Thoracic aorta (tissue), 2 donors: ENCODE data around the gene BEND6. TPM values are rescaled to one million over a fixed set of nuclear protein-coding genes. Genes with fewer than 3 reads are reported as not detected.

ENCODE experiments used
- ATAC-seq: fragments of 150-250 bp; one replicate; pipeline ENCODE4 v1.8.0; 2017; ENCODE audit warnings: low read depth; ENCODE audit not compliant: insufficient number of reproducible peaks, low FRiP score
- DNase-seq: peaks from one replicate; pipeline ENCODE4 v3.0.0-alpha.2; 2020; ENCODE audit warnings: low spot score
- H3K27ac ChIP-seq, 2 donors: fragments of 200-600 bp; sonication (generic); 1 replicate in 1 of 2; 2 replicates in 1 of 2; pipeline ENCODE4 v1.5.1; 2016; ENCODE audit warnings: mild to moderate bottlenecking in 2 of 2, moderate library complexity in 2 of 2
- H3K27me3 ChIP-seq: fragments of 200-600 bp; sonication (generic); replicated peaks from 2 replicates; pipeline ENCODE4 v1.6.0; 2016; ENCODE audit warnings: mild to moderate bottlenecking; ENCODE audit not compliant: insufficient read depth
- H3K36me3 ChIP-seq: fragments of 200-600 bp; sonication (generic); one replicate; pipeline ENCODE4 v1.5.1; 2016
- H3K4me1 ChIP-seq, 2 donors: fragments of 200-600 bp; sonication (generic); 1 replicate in 1 of 2; 2 replicates in 1 of 2; pipeline versions ENCODE4 v1.5.1 to v1.6.0; 2016; ENCODE audit warnings: low read depth in 2 of 2, mild to moderate bottlenecking in 1 of 2; ENCODE audit not compliant: control insufficient read depth in 1 of 2
- H3K4me3 ChIP-seq: fragments of 200-600 bp; sonication (generic); 2 replicates; pipeline ENCODE4 v1.5.1; 2016; ENCODE audit warnings: mild to moderate bottlenecking
- H3K9me3 ChIP-seq: fragments of 200-600 bp; sonication (generic); 2 replicates; pipeline ENCODE4 v1.5.1; 2016
- CTCF ChIP-seq: fragments of 200-600 bp; sonication (generic); IDR thresholded peaks from one replicate; pipeline ENCODE4 v1.5.1; 2019; ENCODE audit warnings: antibody characterized with exemption
- total RNA-seq, 2 donors: library from RNA; depleted of rRNA; stranded (reverse); fragments of >200 nt; gene quantifications; one replicate each; pipeline versions ENCODE4 v1.1.0 to v1.2.3, GENCODE V29; 2016

BEND6 gene
- total RNA-seq, 2 donors from 2014 or later, result 0.21 to 0.27 TPM

GRCh38 chr6:56922645-56923044 lies 32.3 kb upstream of the BEND6 start:
- Histone ChIP-seq H3K4me3 (no peak overlapping the region), H3K36me3 (no peaks in the 10 kb centered on the region), H3K27me3 (no peaks in the 10 kb centered on the region), H3K4me1 (peaks cover 0 to 7% of the 10 kb centered on the region in 2 donors), H3K27ac (no peak overlapping the region), H3K9me3 (no peaks in the 10 kb centered on the region)
- TF ChIP-seq CTCF, result no peak
- DNase-seq (no peak), ATAC-seq (no peak)

- no peak for ATAC-seq
- Histone ChIP-seq H3K4me3 (no peak overlapping the region), H3K36me3 (no peaks in the 10 kb centered on the region), H3K4me1 (peaks cover 0 to 7% of the 10 kb centered on the region in 2 donors), H3K27me3 (no peaks in the 10 kb centered on the region), H3K27ac (no peak overlapping the region), H3K9me3 (no peaks in the 10 kb centered on the region)
- no peak for TF ChIP-seq CTCF
- no peak for DNase-seq
Measured at GRCh38 chr6:56923565-56923964, 31.3 kb upstream of the BEND6 start.

GRCh38 chr6:56927538-56928453 lies 27.1 kb upstream of the BEND6 start:
- Histone ChIP-seq H3K27ac (no peak overlapping the region), H3K4me1 (peaks cover 0 to 7% of the 10 kb centered on the region in 2 donors), H3K4me3 (no peak overlapping the region), H3K36me3 (no peaks in the 10 kb centered on the region), H3K9me3 (no peaks in the 10 kb centered on the region), H3K27me3 (no peaks in the 10 kb centered on the region)
- no peak for DNase-seq
- TF ChIP-seq CTCF, result no peak
- no peak for ATAC-seq

GRCh38 chr6:56930846-56931245 lies 24.1 kb upstream of the BEND6 start:
- DNase-seq (no peak), ATAC-seq (no peak)
- H3K9me3 ChIP-seq, result no peaks in the 10 kb centered on the region
- no peak overlapping the region for H3K27ac ChIP-seq
- no peaks in the 10 kb centered on the region for H3K36me3 ChIP-seq
- no peak overlapping the region for H3K4me3 ChIP-seq
- TF ChIP-seq CTCF, result no peak
- no peaks in the 10 kb centered on the region for H3K4me1 ChIP-seq
- no peaks in the 10 kb centered on the region for H3K27me3 ChIP-seq

GRCh38 chr6:56932910-56933477 lies 21.9 kb upstream of the BEND6 start:
- H3K4me3 ChIP-seq, result no peak overlapping the region
- ATAC-seq, result no peak
- no peaks in the 10 kb centered on the region for H3K9me3 ChIP-seq
- no peak for TF ChIP-seq CTCF
- no peaks in the 10 kb centered on the region for H3K27me3 ChIP-seq
- H3K36me3 ChIP-seq, result no peaks in the 10 kb centered on the region
- DNase-seq, result no peak
- no peaks in the 10 kb centered on the region for H3K4me1 ChIP-seq
- H3K27ac ChIP-seq, result no peak overlapping the region
